HEK293 (cell line): ENCODE results near the gene KLHL30.

Experiments used
- CTCF ChIA-PET: fragments of 350-600 bp; formaldehyde crosslinking; extraction: SDS; loops from one replicate; lab custom pipeline; 2021; ENCODE audit warnings: antibody characterized with exemption; lab: Yijun Ruan, JAX
- POLR2A ChIA-PET: fragments of 300-600 bp; formaldehyde crosslinking; extraction: SDS; loops from one replicate; lab custom pipeline; 2020; ENCODE audit warnings: antibody characterized with exemption, inconsistent platforms; lab: Yijun Ruan, JAX
- H3K27ac ChIP-seq: fragments of 200-500 bp; sonication (Bioruptor generic); 2 replicates; pipeline ENCODE4 v1.5.1; 2014; ENCODE audit warnings: low read depth, low read length, control low read depth, inconsistent platforms; ENCODE audit errors: extremely low read depth
- H3K36me3 ChIP-seq, 2 experiments: fragments of 200-500 bp in 1 of 2; sonication (Bioruptor generic) in 1 of 2; 1 replicate in 1 of 2; 2 replicates in 1 of 2; pipeline ENCODE4 v1.5.1; 2014 to 2017; ENCODE audit warnings: inconsistent platforms in 2 of 2, low read length in 2 of 2; ENCODE audit not compliant: control insufficient read depth in 2 of 2, insufficient read depth in 1 of 2
- H3K4me1 ChIP-seq: fragments of 200-500 bp; sonication (Bioruptor generic); 2 replicates; pipeline ENCODE4 v1.5.1; 2014; ENCODE audit warnings: mild to moderate bottlenecking, low read length, inconsistent platforms; ENCODE audit not compliant: control insufficient read depth, insufficient read depth
- H3K4me3 ChIP-seq: 2 replicates; pipeline ENCODE4 v1.5.1; 2011; ENCODE audit warnings: low read depth, mild to moderate bottlenecking, control low read depth, low read length, moderate library complexity
- H3K9me3 ChIP-seq: fragments of 200-500 bp; sonication (Bioruptor generic); 2 replicates; pipeline ENCODE4 v1.5.1; 2014; ENCODE audit warnings: low read depth, low read length, inconsistent platforms; ENCODE audit not compliant: control insufficient read depth, insufficient read depth
- HOXC10 ChIP-seq: sonication (generic); formaldehyde crosslinking; IDR thresholded peaks from 2 replicates; pipeline ENCODE4 v1.8.1; 2023; ENCODE audit warnings: mild to moderate bottlenecking, missing genetic modification reagents
- IKZF3 ChIP-seq: fragments of 450-650 bp; IDR thresholded peaks from 2 replicates; pipeline ENCODE4 v1.5.0; 2018; ENCODE audit warnings: missing biosample characterization, mild to moderate bottlenecking, missing genetic modification characterization, moderate library complexity
- KLF1 ChIP-seq: fragments of 450-650 bp; formaldehyde crosslinking; IDR thresholded peaks from 2 replicates; pipeline ENCODE4 v1.5.1; 2016; ENCODE audit warnings: missing biosample characterization, missing genetic modification characterization
- KLF17 ChIP-seq: fragments of 450-650 bp; formaldehyde crosslinking; IDR thresholded peaks from 2 replicates; pipeline ENCODE4 v1.5.1; 2016; ENCODE audit warnings: missing biosample characterization, missing genetic modification characterization
- MZF1 ChIP-seq: fragments of 450-650 bp; formaldehyde crosslinking; IDR thresholded peaks from 2 replicates; pipeline ENCODE4 v1.5.1; 2017; ENCODE audit warnings: missing biosample characterization, missing genetic modification characterization, borderline replicate concordance
- SCRT1 ChIP-seq: fragments of 450-650 bp; formaldehyde crosslinking; IDR thresholded peaks from 2 replicates; pipeline ENCODE4 v1.5.1; 2016; ENCODE audit warnings: missing biosample characterization, missing genetic modification characterization, borderline replicate concordance
- ZEB2 ChIP-seq: fragments of 450-650 bp; formaldehyde crosslinking; IDR thresholded peaks from 2 replicates; pipeline ENCODE4 v1.5.1; 2016; ENCODE audit warnings: missing biosample characterization, missing genetic modification characterization
- ZFHX2 ChIP-seq: fragments of 450-650 bp; formaldehyde crosslinking; conservative IDR thresholded peaks from 2 replicates; pipeline ENCODE4 v1.5.1; 2016; ENCODE audit warnings: missing biosample characterization, missing genetic modification characterization
- ZFP37 ChIP-seq: fragments of 450-650 bp; formaldehyde crosslinking; IDR thresholded peaks from 2 replicates; pipeline ENCODE4 v1.5.1; 2016; ENCODE audit warnings: missing biosample characterization, missing genetic modification characterization
- ZNF311 ChIP-seq: fragments of 450-650 bp; formaldehyde crosslinking; IDR thresholded peaks from 2 replicates; pipeline ENCODE4 v1.5.1; 2017; ENCODE audit warnings: missing biosample characterization, missing genetic modification characterization, borderline replicate concordance
- ZNF366 ChIP-seq: fragments of 450-650 bp; formaldehyde crosslinking; conservative IDR thresholded peaks from 2 replicates; pipeline ENCODE4 v1.5.1; 2016; ENCODE audit warnings: missing biosample characterization, missing genetic modification characterization
- ZNF426 ChIP-seq: fragments of 450-650 bp; formaldehyde crosslinking; IDR thresholded peaks from 2 replicates; pipeline ENCODE4 v1.5.1; 2017; ENCODE audit warnings: missing biosample characterization, missing genetic modification characterization, mild to moderate bottlenecking, inconsistent platforms, moderate library complexity
- ZNF433 ChIP-seq: fragments of 450-650 bp; formaldehyde crosslinking; IDR thresholded peaks from 2 replicates; pipeline ENCODE4 v1.5.1; 2016; ENCODE audit warnings: missing biosample characterization, missing genetic modification characterization, low read depth
- ZNF571 ChIP-seq: fragments of 450-650 bp; formaldehyde crosslinking; IDR thresholded peaks from 2 replicates; pipeline ENCODE4 v1.5.0; 2017; ENCODE audit warnings: missing biosample characterization, missing genetic modification characterization
- ZNF600 ChIP-seq: fragments of 450-650 bp; formaldehyde crosslinking; IDR thresholded peaks from 2 replicates; pipeline ENCODE4 v1.5.1; 2016; ENCODE audit warnings: missing biosample characterization, missing genetic modification characterization
- TF ChIP-seq, protein P1 (sequence below): fragments of 450-650 bp; formaldehyde crosslinking; IDR thresholded peaks from 2 replicates; pipeline ENCODE4 v1.5.1; 2016; ENCODE audit warnings: missing biosample characterization, missing genetic modification characterization
- TF ChIP-seq, protein P2 (sequence below): fragments of 450-650 bp; formaldehyde crosslinking; IDR thresholded peaks from 2 replicates; pipeline ENCODE4 v1.5.1; 2016; ENCODE audit warnings: missing biosample characterization, missing genetic modification characterization
- TF ChIP-seq, protein P3 (sequence below): fragments of 450-650 bp; formaldehyde crosslinking; IDR thresholded peaks from 2 replicates; pipeline ENCODE4 v1.5.1; 2016; ENCODE audit warnings: missing biosample characterization, missing genetic modification characterization
- TF ChIP-seq, protein P4 (sequence below): fragments of 450-650 bp; formaldehyde crosslinking; IDR thresholded peaks from 2 replicates; pipeline ENCODE4 v1.5.1; 2016; ENCODE audit warnings: missing biosample characterization, missing genetic modification characterization
- TF ChIP-seq, protein P5 (sequence below): fragments of 450-650 bp; formaldehyde crosslinking; IDR thresholded peaks from 2 replicates; pipeline ENCODE4; 2016; ENCODE audit warnings: missing biosample characterization, missing genetic modification characterization

KLHL30 gene

GRCh38 chr2:238180554-238180953 lies 42.1 kb downstream of the KLHL30 start (continued):
- no peak for TF ChIP-seq MZF1
- TF ChIP-seq, protein P1, sequence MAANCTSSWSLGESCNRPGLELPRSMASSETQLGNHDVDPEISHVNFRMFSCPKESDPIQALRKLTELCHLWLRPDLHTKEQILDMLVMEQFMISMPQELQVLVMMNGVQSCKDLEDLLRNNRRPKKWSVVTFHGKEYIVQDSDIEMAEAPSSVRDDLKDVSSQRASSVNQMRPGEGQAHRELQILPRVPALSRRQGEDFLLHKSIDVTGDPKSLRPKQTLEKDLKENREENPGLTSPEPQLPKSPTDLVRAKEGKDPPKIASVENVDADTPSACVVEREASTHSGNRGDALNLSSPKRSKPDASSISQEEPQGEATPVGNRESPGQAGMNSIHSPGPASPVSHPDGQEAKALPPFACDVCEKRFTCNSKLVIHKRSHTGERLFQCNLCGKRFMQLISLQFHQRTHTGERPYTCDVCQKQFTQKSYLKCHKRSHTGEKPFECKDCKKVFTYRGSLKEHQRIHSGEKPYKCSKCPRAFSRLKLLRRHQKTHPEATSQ (tag by site-specific recombination): no peak

DNA sequence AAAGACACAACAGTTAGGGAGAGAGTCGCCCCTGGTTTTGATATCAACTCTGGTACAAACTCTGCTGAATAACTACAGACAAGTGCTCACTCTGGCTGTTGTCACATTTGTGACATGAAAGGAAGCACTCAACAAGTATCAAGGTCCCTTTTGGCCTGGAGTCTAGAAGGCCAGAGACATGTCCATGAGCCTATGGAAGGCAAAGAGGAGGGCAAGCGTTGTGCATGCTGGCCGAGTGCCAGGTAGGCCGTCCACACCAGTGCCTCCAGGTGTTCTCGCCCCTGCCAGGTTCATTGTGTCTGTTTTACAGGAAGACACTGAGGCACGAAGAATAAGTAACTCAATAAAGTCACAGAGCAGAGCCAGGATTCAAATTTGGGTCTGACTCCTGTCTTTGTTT lies 43.9 kb downstream of the KLHL30 start:
- POLR2A ChIA-PET: no interaction called here
- Histone ChIP-seq H3K27ac (no peak overlapping the region), H3K4me1 (no peaks in the 10 kb centered on the region), H3K9me3 (no peaks in the 10 kb centered on the region), H3K36me3 (peaks cover 70 to 100% of the 10 kb centered on the region in 2 experiments), H3K4me3 (no peak overlapping the region)
- CTCF ChIA-PET: no interaction called here
- TF ChIP-seq ZNF366 (no peak), ZNF433 (tag by site-specific recombination) (no peak), IKZF3 (tag by site-specific recombination) (no peak)
- TF ChIP-seq, protein P2, sequence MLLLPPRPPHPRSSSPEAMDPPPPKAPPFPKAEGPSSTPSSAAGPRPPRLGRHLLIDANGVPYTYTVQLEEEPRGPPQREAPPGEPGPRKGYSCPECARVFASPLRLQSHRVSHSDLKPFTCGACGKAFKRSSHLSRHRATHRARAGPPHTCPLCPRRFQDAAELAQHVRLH: no peak

GRCh38 chr2:238183821-238184220 lies 45.4 kb downstream of the KLHL30 start:
- peaks cover 60 to 100% of the 10 kb centered on the region in 2 experiments for H3K36me3 ChIP-seq
- H3K9me3 ChIP-seq: no peaks in the 10 kb centered on the region
- no peak overlapping the region for H3K4me3 ChIP-seq
- H3K4me1 ChIP-seq: no peaks in the 10 kb centered on the region
- ChIA-PET CTCF (interaction anchor here (0.6 kb wide), 1 partner anchor 97 kb away, joined by 3 read pairs; no protein-coding TSS in a partner anchor), POLR2A (no interaction called here)
- no peak for TF ChIP-seq HOXC10 (CRISPR knock-in tag)
- TF ChIP-seq, protein P3, sequence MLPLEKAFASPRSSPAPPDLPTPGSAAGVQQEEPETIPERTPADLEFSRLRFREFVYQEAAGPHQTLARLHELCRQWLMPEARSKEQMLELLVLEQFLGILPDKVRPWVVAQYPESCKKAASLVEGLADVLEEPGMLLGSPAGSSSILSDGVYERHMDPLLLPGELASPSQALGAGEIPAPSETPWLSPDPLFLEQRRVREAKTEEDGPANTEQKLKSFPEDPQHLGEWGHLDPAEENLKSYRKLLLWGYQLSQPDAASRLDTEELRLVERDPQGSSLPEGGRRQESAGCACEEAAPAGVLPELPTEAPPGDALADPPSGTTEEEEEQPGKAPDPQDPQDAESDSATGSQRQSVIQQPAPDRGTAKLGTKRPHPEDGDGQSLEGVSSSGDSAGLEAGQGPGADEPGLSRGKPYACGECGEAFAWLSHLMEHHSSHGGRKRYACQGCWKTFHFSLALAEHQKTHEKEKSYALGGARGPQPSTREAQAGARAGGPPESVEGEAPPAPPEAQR (tag by site-specific recombination): no peak
- H3K27ac ChIP-seq: no peak overlapping the region

GRCh38 chr2:238187618-238188548 lies 49.4 kb downstream of the KLHL30 start:
- Histone ChIP-seq H3K4me3 (no peak overlapping the region), H3K27ac (no peak overlapping the region), H3K4me1 (no peaks in the 10 kb centered on the region), H3K36me3 (peaks cover 73 to 99% of the 10 kb centered on the region in 2 experiments), H3K9me3 (no peaks in the 10 kb centered on the region)
- CTCF ChIA-PET: interaction anchor here (1.2 kb wide), 1 partner anchor 15 kb away, joined by 3 read pairs; no protein-coding TSS in a partner anchor
- POLR2A ChIA-PET: no interaction called here
- no peak for TF ChIP-seq ZNF571 (tag by site-specific recombination)
- TF ChIP-seq ZFHX2 (tag by site-specific recombination): no peak
- TF ChIP-seq ZNF600 (tag by site-specific recombination): no peak
- TF ChIP-seq, protein P4, sequence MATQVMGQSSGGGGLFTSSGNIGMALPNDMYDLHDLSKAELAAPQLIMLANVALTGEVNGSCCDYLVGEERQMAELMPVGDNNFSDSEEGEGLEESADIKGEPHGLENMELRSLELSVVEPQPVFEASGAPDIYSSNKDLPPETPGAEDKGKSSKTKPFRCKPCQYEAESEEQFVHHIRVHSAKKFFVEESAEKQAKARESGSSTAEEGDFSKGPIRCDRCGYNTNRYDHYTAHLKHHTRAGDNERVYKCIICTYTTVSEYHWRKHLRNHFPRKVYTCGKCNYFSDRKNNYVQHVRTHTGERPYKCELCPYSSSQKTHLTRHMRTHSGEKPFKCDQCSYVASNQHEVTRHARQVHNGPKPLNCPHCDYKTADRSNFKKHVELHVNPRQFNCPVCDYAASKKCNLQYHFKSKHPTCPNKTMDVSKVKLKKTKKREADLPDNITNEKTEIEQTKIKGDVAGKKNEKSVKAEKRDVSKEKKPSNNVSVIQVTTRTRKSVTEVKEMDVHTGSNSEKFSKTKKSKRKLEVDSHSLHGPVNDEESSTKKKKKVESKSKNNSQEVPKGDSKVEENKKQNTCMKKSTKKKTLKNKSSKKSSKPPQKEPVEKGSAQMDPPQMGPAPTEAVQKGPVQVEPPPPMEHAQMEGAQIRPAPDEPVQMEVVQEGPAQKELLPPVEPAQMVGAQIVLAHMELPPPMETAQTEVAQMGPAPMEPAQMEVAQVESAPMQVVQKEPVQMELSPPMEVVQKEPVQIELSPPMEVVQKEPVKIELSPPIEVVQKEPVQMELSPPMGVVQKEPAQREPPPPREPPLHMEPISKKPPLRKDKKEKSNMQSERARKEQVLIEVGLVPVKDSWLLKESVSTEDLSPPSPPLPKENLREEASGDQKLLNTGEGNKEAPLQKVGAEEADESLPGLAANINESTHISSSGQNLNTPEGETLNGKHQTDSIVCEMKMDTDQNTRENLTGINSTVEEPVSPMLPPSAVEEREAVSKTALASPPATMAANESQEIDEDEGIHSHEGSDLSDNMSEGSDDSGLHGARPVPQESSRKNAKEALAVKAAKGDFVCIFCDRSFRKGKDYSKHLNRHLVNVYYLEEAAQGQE (tag by site-specific recombination): no peak
- TF ChIP-seq KLF1 (tag by site-specific recombination): no peak
- TF ChIP-seq, protein P5, sequence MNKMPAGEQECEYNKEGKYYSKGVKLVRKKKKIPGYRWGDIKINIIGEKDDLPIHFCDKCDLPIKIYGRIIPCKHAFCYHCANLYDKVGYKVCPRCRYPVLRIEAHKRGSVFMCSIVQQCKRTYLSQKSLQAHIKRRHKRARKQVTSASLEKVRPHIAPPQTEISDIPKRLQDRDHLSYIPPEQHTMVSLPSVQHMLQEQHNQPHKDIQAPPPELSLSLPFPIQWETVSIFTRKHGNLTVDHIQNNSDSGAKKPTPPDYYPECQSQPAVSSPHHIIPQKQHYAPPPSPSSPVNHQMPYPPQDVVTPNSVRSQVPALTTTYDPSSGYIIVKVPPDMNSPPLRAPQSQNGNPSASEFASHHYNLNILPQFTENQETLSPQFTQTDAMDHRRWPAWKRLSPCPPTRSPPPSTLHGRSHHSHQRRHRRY (tag by site-specific recombination): no peak
- TF ChIP-seq ZNF311 (tag by site-specific recombination): no peak
- TF ChIP-seq ZFP37 (tag by site-specific recombination): no peak
- no peak for TF ChIP-seq ZNF426
- no peak for TF ChIP-seq ZEB2 (tag by site-specific recombination)
- no peak for TF ChIP-seq SCRT1 (tag by site-specific recombination)
- no peak for TF ChIP-seq KLF17 (tag by site-specific recombination)
